Stimulated activated CD8-positive, alpha-beta memory T cell treated with anti-CD3 and anti-CD28 coated beads, Interleukin-7, amount 100 ng/mL, for 4 hours (primary cell): ENCODE results near the gene PPM1J.
A peak's percentile ranks its signal among the peaks of the same experiment; 100 is the strongest.

Source experiments
- DNase-seq, 2 donors: peaks; one replicate each; pipeline ENCODE4 v3.0.0-alpha.2; 2020; ENCODE audit warnings: low read depth in 2 of 2

PPM1J gene

GRCh38 chr1:112687785-112688496 is 27.2 kb downstream of the PPM1J start:
- DNase-seq = no peak

DNA sequence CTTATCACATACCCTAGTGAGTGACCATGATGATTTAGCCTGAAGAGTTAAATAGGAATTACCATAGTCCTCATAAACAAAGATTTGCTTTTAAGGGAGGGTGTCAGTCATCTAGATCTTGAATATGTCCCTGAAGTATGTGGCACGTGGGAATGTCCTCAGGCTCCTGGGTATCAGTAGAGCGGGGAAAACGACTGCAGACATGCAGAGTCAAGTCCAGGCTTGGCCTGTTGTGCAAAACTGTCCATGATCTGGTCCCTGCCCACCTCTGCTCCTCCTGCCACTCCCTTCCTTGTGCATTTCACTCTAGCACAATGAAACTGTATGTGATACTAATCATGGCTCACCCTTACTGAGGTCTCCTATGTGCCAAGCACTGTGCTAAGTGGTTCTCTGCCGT is 27.8 kb downstream of the PPM1J start:
- no peak for DNase-seq

DNA sequence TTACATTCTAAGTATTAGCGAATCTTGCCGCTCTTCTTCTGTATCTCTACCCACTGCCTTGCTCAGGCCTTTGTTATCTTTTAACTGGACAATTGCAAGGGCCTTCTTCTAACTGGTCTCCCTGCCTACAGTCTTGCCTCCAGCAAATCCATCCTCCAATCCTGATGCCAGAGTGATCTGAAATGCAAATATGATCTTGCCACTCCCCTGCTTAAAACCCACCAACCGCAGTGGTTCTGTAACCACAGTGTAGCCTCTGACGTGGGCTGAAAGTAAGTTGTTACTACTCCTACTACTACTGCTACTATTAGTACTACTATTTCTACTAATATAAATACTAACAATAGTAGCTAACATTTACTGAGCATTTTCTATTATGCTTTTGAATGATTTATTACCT is 28.3 kb downstream of the PPM1J start:
- DNase-seq = no peak

DNA sequence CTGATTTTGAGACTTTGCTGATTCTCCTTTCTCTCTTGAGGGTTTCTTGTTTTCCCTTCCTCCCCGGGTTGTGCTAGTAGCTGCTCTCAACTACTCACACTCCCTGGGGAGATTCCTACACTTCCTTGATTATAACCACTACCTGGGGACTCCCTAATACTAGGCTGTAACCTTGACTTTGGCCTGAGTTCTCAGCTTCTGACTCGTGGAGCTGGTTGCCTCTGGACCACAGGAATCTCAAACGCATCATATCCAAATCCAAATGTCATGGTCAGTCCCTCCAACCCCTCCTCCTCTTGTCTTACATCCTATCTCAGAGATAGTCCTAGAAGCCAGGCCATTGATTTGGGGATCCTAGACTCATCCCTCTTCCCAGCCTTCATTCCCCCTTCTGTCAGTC is 28.7 kb downstream of the PPM1J start:
- DNase-seq = no peak

DNA sequence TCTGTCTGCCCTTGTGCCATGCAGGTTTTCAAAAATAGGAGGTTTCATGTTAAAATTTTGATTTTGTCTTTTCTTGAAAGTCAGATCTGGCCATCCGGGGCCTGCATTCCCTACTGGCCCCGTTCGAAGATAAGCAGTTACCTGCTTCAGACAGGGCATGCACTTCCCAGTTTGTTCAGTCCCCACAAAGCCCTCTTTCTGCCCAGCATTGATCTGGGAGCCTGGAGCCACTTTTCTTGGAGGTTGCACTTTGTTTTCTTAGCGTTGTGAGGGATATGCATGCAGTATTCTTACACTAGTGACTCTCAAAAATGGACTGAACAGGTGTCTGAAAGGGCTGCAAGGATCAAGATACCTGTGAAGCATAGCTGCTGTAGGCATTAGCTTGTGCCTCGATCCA is 29.2 kb downstream of the PPM1J start:
- DNase-seq = no peak

DNA sequence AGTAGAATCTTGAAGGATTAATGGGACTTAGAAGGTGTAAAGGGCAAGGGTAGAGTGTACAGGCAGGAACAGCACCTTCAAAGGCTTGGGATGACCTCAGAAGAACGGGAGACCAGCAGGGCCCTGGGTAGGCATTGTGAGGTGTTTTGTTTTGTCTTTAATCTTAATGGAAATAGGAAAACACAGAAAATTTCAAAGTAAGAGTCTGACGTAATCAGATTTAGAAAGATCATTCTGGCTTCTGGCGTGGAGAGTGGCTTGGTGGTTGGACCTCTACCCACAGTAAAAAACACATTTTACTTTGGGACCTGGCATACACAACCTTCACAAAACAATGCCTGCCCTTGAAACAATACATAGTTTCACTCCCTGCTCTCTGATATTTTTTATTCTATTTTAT is 36.5 kb downstream of the PPM1J start:
- DNase-seq = no peak

DNA sequence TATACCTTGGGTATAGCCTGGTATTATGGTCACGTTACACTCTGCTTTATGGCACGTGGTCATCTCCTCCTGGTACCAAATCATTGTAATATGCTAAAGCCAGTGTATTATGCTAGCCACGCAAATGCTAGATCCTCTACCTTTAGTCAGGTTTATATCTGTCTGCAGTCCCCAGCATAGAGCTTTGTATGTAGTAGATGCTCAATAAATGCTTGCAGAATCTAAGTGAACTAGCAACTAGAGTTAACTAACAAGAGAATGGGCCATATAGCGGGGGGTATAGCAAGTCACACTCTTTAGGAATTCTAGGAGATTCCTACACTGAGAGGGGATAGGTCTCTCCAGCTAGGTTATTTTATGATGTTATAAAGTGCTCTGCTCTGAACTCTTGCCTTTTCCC is 37.6 kb downstream of the PPM1J start:
- DNase-seq = no peak

GRCh38 chr1:112676543-112676942 is 38.6 kb downstream of the PPM1J start:
- no peak for DNase-seq

GRCh38 chr1:112675728-112676381 is 39.3 kb downstream of the PPM1J start:
- DNase-seq = no peak

- DNase-seq = peak in 1 of 2 donors; percentile 37
These were observed 40.0 kb downstream of the PPM1J start for GRCh38 chr1:112674986-112675727.

DNA sequence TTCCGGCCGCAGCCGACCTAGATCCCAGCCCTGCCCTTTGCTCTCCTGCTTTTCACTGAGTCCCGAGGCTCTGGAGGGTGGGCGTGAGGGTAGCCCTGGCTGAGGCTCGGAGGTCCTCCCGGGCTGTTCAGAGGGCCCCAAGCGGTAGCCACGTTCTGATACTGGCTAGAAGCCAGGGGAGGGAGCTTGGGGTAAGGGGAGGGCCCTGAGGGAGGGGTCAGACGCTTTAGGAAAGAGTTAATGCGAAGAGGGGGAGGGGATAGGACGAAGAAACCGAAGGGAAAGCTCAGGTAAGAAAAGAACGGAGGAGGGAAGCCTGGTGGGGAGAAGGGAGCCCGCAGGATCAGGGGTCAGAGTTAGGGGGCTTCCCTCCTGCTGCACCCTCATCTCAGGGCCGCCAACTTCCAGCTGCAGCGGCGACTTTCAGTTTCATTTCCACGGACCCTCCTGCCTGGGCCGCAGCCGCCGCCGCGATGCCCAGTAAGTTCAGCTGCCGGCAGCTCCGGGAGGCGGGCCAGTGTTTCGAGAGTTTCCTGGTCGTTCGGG is 40.6 kb downstream of the PPM1J start, which contains the start of gene MOV10:
MOV10 (plus strand) TSS at position 220 of the 546 bp plus-strand sequence; CDS start at position 474, 254 bp downstream.
- peak; percentile 31 to 45 for DNase-seq

- DNase-seq = no peak
These were observed 41.3 kb downstream of the PPM1J start for GRCh38 chr1:112673592-112674439.

DNA sequence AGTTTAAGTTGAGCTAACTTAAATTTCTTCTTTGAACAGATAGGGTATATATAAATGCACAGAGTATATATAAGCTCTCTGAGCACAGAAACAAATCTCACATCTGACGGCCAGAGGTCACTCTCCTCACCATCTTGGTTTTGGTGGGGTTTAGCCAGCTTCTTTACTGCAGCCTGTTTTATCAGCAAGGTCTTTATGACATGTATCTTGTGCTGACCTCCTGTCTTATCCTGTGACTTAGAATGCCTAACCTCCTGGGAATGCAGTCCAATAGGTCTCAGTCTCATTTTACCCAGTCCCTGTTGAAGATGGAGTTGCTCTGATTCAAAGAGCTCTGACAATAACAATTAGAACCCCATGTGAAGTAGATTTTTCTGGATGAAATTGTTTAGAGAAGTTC is 42.3 kb downstream of the PPM1J start:
- no peak for DNase-seq

- no peak for DNase-seq
These were observed 43.1 kb downstream of the PPM1J start for GRCh38 chr1:112672009-112672408.

- DNase-seq = no peak
These were observed 48.2 kb downstream of the PPM1J start for GRCh38 chr1:112666946-112667345.

GRCh38 chr1:112665857-112666256 is 49.3 kb downstream of the PPM1J start:
- no peak for DNase-seq
